Measurements from ENCODE around the gene GNG11. TPM values are rescaled to one million over a fixed set of nuclear protein-coding genes. Genes with fewer than 3 reads are reported as not detected.

Gene GNG11
- total RNA-seq (2012; rRNA removed): 51.1 and 98.1 TPM in 2 replicates

- Histone ChIP-seq H3K4me1 (ENCODE audit: control insufficient read depth, insufficient read depth, low read length) (peaks cover 21% of the 10 kb centered on the region), H3K9me3 (replicated peaks; ENCODE audit: low read length) (no peaks in the 10 kb centered on the region), H3K36me3 (ENCODE audit: insufficient read depth, low read length) (peaks cover 15% of the 10 kb centered on the region), H3K27me3 (ENCODE audit: control insufficient read depth, insufficient read depth, low read length) (no peaks in the 10 kb centered on the region), H3K9ac (ENCODE audit: low read depth, low read length) (peak within 1 kb of the TSS; percentile 92), H3K4me2 (ENCODE audit: low read length) (peak within 1 kb of the TSS; percentile 83), H3K4me3 (ENCODE audit: low read length) (peak within 1 kb of the TSS; percentile 80)
These were observed at the start of gene GNG11 for GRCh38 chr7:93921607-93922566. Gene GNG11 (plus strand): TSS chr7:93921735. CDS start chr7:93922138, 403 bp downstream.

GRCh38 chr7:93873998-93874574 lies 47.4 kb upstream of the GNG11 start:
- no peak overlapping the region for H3K4me3 ChIP-seq (ENCODE audit: low read length)
- H3K4me1 ChIP-seq (ENCODE audit: control insufficient read depth, insufficient read depth, low read length): no peaks in the 10 kb centered on the region
- H3K9me3 ChIP-seq (replicated peaks; ENCODE audit: low read length): no peaks in the 10 kb centered on the region
- H3K4me2 ChIP-seq (ENCODE audit: low read length): no peak overlapping the region
- H3K27me3 ChIP-seq (ENCODE audit: control insufficient read depth, insufficient read depth, low read length): no peaks in the 10 kb centered on the region
- no peak overlapping the region for H3K9ac ChIP-seq (ENCODE audit: low read depth, low read length)
- H3K36me3 ChIP-seq (ENCODE audit: insufficient read depth, low read length): no peaks in the 10 kb centered on the region

- Histone ChIP-seq H3K4me3 (ENCODE audit: low read length) (no peak overlapping the region), H3K9me3 (replicated peaks; ENCODE audit: low read length) (no peaks in the 10 kb centered on the region), H3K36me3 (ENCODE audit: insufficient read depth, low read length) (no peaks in the 10 kb centered on the region), H3K27me3 (ENCODE audit: control insufficient read depth, insufficient read depth, low read length) (no peaks in the 10 kb centered on the region), H3K4me1 (ENCODE audit: control insufficient read depth, insufficient read depth, low read length) (peaks cover 1% of the 10 kb centered on the region), H3K9ac (ENCODE audit: low read depth, low read length) (no peak overlapping the region), H3K4me2 (ENCODE audit: low read length) (no peak overlapping the region)
These were observed 43.8 kb upstream of the GNG11 start for GRCh38 chr7:93877742-93878141.

GRCh38 chr7:93879356-93879755 lies 42.2 kb upstream of the GNG11 start:
- no peaks in the 10 kb centered on the region for H3K36me3 ChIP-seq (ENCODE audit: insufficient read depth, low read length)
- H3K9ac ChIP-seq (ENCODE audit: low read depth, low read length): no peak overlapping the region
- H3K4me3 ChIP-seq (ENCODE audit: low read length): no peak overlapping the region
- peaks cover 10% of the 10 kb centered on the region for H3K4me1 ChIP-seq (ENCODE audit: control insufficient read depth, insufficient read depth, low read length)
- no peaks in the 10 kb centered on the region for H3K27me3 ChIP-seq (ENCODE audit: control insufficient read depth, insufficient read depth, low read length)
- H3K4me2 ChIP-seq (ENCODE audit: low read length): no peak overlapping the region
- no peaks in the 10 kb centered on the region for H3K9me3 ChIP-seq (replicated peaks; ENCODE audit: low read length)

GRCh38 chr7:93882468-93882867 lies 39.1 kb upstream of the GNG11 start:
- no peaks in the 10 kb centered on the region for H3K27me3 ChIP-seq (ENCODE audit: control insufficient read depth, insufficient read depth, low read length)
- H3K36me3 ChIP-seq (ENCODE audit: insufficient read depth, low read length): no peaks in the 10 kb centered on the region
- H3K4me2 ChIP-seq (ENCODE audit: low read length): no peak overlapping the region
- H3K4me3 ChIP-seq (ENCODE audit: low read length): no peak overlapping the region
- peaks cover 10% of the 10 kb centered on the region for H3K4me1 ChIP-seq (ENCODE audit: control insufficient read depth, insufficient read depth, low read length)
- H3K9ac ChIP-seq (ENCODE audit: low read depth, low read length): no peak overlapping the region
- H3K9me3 ChIP-seq (replicated peaks; ENCODE audit: low read length): no peaks in the 10 kb centered on the region

GRCh38 chr7:93883078-93883916 lies 38.2 kb upstream of the GNG11 start:
- H3K9ac ChIP-seq (ENCODE audit: low read depth, low read length): no peak overlapping the region
- H3K4me1 ChIP-seq (ENCODE audit: control insufficient read depth, insufficient read depth, low read length): peaks cover 10% of the 10 kb centered on the region

GRCh38 chr7:93883917-93884345 lies 37.6 kb upstream of the GNG11 start:
- Histone ChIP-seq H3K4me3 (ENCODE audit: low read length) (no peak overlapping the region), H3K4me1 (ENCODE audit: control insufficient read depth, insufficient read depth, low read length) (peaks cover 12% of the 10 kb centered on the region), H3K27me3 (ENCODE audit: control insufficient read depth, insufficient read depth, low read length) (no peaks in the 10 kb centered on the region), H3K9ac (ENCODE audit: low read depth, low read length) (no peak overlapping the region), H3K9me3 (replicated peaks; ENCODE audit: low read length) (no peaks in the 10 kb centered on the region), H3K36me3 (ENCODE audit: insufficient read depth, low read length) (no peaks in the 10 kb centered on the region), H3K4me2 (ENCODE audit: low read length) (no peak overlapping the region)

More at GRCh38 chr7:93883078-93883916, 38.2 kb upstream of the GNG11 start:
- no peaks in the 10 kb centered on the region for H3K9me3 ChIP-seq (replicated peaks; ENCODE audit: low read length)
- H3K4me3 ChIP-seq (ENCODE audit: low read length): no peak overlapping the region
- no peaks in the 10 kb centered on the region for H3K36me3 ChIP-seq (ENCODE audit: insufficient read depth, low read length)
- H3K27me3 ChIP-seq (ENCODE audit: control insufficient read depth, insufficient read depth, low read length): no peaks in the 10 kb centered on the region
- no peak overlapping the region for H3K4me2 ChIP-seq (ENCODE audit: low read length)

DNA sequence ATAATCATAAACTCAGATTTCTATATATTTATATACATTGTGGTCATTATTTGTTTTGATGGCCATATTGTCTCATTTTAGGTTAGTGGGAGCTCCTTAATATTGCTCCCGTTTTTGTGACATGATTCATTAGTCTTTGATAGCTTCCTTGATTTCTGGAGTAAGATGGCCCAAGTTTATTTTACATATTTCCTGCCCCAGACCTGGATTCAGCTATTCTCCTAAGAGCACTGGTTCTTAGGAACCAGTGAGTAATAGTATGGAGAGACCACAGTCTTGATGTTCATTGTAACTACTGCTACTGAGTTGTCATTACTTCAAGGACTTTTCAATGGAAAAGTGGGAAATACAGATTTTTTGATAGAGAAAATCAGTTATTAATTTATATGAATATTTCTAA lies 37.0 kb upstream of the GNG11 start:
- Histone ChIP-seq H3K27me3 (ENCODE audit: control insufficient read depth, insufficient read depth, low read length) (no peaks in the 10 kb centered on the region), H3K4me3 (ENCODE audit: low read length) (no peak overlapping the region), H3K4me1 (ENCODE audit: control insufficient read depth, insufficient read depth, low read length) (peaks cover 15% of the 10 kb centered on the region), H3K9ac (ENCODE audit: low read depth, low read length) (no peak overlapping the region), H3K36me3 (ENCODE audit: insufficient read depth, low read length) (no peaks in the 10 kb centered on the region), H3K4me2 (ENCODE audit: low read length) (no peak overlapping the region), H3K9me3 (replicated peaks; ENCODE audit: low read length) (no peaks in the 10 kb centered on the region)

DNA sequence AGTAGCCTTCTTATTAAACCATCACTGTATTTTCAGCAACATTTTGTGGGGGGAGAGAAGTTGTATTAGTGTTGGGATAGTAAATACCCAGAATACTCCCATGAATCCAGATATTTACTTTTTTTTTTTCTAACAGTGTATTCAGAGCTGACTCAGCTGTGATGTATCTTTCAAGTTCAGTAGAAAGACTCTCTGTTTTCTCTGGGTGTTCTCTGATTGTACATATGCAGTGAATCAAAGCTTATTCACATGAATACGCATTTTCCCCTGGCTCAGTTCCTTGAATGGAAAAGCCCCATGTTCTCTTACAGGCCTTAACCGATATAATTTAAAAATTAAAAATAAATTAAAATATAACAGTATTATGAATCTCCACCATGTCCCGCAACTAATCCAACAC lies 32.3 kb upstream of the GNG11 start:
- H3K4me3 ChIP-seq (ENCODE audit: low read length): peak overlapping the region; percentile 84
- H3K36me3 ChIP-seq (ENCODE audit: insufficient read depth, low read length): no peaks in the 10 kb centered on the region
- H3K27me3 ChIP-seq (ENCODE audit: control insufficient read depth, insufficient read depth, low read length): no peaks in the 10 kb centered on the region
- H3K4me1 ChIP-seq (ENCODE audit: control insufficient read depth, insufficient read depth, low read length): peaks cover 9% of the 10 kb centered on the region
- H3K4me2 ChIP-seq (ENCODE audit: low read length): peak overlapping the region; percentile 91
- H3K9me3 ChIP-seq (replicated peaks; ENCODE audit: low read length): no peaks in the 10 kb centered on the region
- H3K9ac ChIP-seq (ENCODE audit: low read depth, low read length): peak overlapping the region; percentile 81

GRCh38 chr7:93890041-93890463 lies 31.5 kb upstream of the GNG11 start:
- H3K4me2 ChIP-seq (ENCODE audit: low read length): peak overlapping the region; percentile 91
- no peaks in the 10 kb centered on the region for H3K9me3 ChIP-seq (replicated peaks; ENCODE audit: low read length)
- no peaks in the 10 kb centered on the region for H3K27me3 ChIP-seq (ENCODE audit: control insufficient read depth, insufficient read depth, low read length)
- peak overlapping the region; percentile 84 for H3K4me3 ChIP-seq (ENCODE audit: low read length)
- H3K4me1 ChIP-seq (ENCODE audit: control insufficient read depth, insufficient read depth, low read length): peaks cover 15% of the 10 kb centered on the region
- no peaks in the 10 kb centered on the region for H3K36me3 ChIP-seq (ENCODE audit: insufficient read depth, low read length)
- peak overlapping the region; percentile 81 for H3K9ac ChIP-seq (ENCODE audit: low read depth, low read length)

DNA sequence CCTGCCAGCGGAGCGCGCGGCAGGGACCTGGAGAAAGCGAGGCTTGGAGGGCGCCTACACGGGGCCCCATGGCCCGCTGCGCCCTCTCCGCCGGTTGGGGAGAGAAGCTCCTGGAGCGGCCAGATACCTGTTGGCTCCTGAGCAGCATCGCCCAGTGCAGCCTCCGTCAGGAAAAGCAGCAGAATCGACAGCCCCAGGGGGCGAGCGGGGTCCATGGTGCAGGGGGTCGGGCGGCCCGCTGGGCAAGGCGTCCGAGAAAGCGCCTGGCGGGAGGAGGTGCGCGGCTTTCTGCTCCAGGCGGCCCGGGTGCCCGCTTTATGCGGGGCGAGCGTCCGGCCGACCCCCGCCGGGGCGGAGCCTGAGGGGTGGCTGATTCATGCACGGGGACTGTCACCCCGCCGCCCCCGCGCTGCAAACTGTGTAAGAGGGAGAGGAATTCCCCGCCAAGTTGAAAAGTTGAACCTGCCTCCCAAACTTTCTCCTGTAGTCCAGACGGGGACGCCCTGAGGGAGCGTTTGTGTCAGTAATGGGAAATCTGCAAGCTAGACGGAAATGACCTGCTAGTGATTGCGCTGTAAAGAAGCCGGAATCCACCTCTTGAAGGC lies 31.0 kb upstream of the GNG11 start, which contains the start of gene TFPI2:
TSS of gene TFPI2 (minus strand) at position 290 of the 605 bp plus-strand sequence. CDS start at position 215, 75 bp downstream.
- peak within 1 kb of the TSS; percentile 84 for H3K4me3 ChIP-seq (ENCODE audit: low read length)
- peak within 1 kb of the TSS; percentile 81 for H3K9ac ChIP-seq (ENCODE audit: low read depth, low read length)
- H3K4me1 ChIP-seq (ENCODE audit: control insufficient read depth, insufficient read depth, low read length): peaks cover 15% of the 10 kb centered on the region

More for the DNA sequence above, 31.0 kb upstream of the GNG11 start, which contains the start of gene TFPI2:
- Histone ChIP-seq H3K9me3 (replicated peaks; ENCODE audit: low read length) (no peaks in the 10 kb centered on the region), H3K27me3 (ENCODE audit: control insufficient read depth, insufficient read depth, low read length) (no peaks in the 10 kb centered on the region), H3K36me3 (ENCODE audit: insufficient read depth, low read length) (no peaks in the 10 kb centered on the region), H3K4me2 (ENCODE audit: low read length) (peak within 1 kb of the TSS; percentile 91)

Measured in skeletal muscle satellite cell (primary cell).